ENCODE data around the gene CELA3B.
"Not testable (repeated sequence)": the region's sequence is repeated elsewhere in the genome, so short reads cannot be mapped to it uniquely, and the experiment has no call there.

Gene CELA3B

GRCh38 chr1:22005261-22006149 lies 28.7 kb downstream of the CELA3B start:
- peak; percentile 38 for TF ChIP-seq CTCF (conservative IDR thresholded peaks at IDR 0.05; ENCODE audit: low read length)
- not testable (repeated sequence) for H3K4me3 ChIP-seq (ENCODE audit: low read length)
- peak; percentile 13 for DNase-seq (ENCODE audit: low read depth)

GRCh38 chr1:22006736-22007135 lies 29.9 kb downstream of the CELA3B start:
- not testable (repeated sequence) for DNase-seq (ENCODE audit: low read depth); H3K4me3 ChIP-seq (ENCODE audit: low read length)

- not testable (repeated sequence) for H3K4me3 ChIP-seq (ENCODE audit: low read length); DNase-seq (ENCODE audit: low read depth)
Observed at GRCh38 chr1:22007262-22007661, 30.4 kb downstream of the CELA3B start.

GRCh38 chr1:22009566-22009965 lies 32.7 kb downstream of the CELA3B start:
- DNase-seq (ENCODE audit: low read depth); H3K4me3 ChIP-seq (ENCODE audit: low read length): not testable (repeated sequence)

- DNase-seq (ENCODE audit: low read depth); H3K4me3 ChIP-seq (ENCODE audit: low read length): not testable (repeated sequence)
Observed at GRCh38 chr1:22012752-22013151, 35.9 kb downstream of the CELA3B start.

- H3K4me3 ChIP-seq (ENCODE audit: low read length); DNase-seq (ENCODE audit: low read depth): not testable (repeated sequence)
Observed at GRCh38 chr1:22014575-22015206, 37.9 kb downstream of the CELA3B start.

- no peak overlapping the region for H3K4me3 ChIP-seq (ENCODE audit: low read length)
- TF ChIP-seq CTCF (conservative IDR thresholded peaks at IDR 0.05; ENCODE audit: low read length) = peak; percentile 61
- DNase-seq (ENCODE audit: low read depth) = peak; percentile 90
Observed at GRCh38 chr1:22018583-22019559, 42.0 kb downstream of the CELA3B start.

GRCh38 chr1:22021061-22021460 lies 44.2 kb downstream of the CELA3B start:
- no peak overlapping the region for H3K4me3 ChIP-seq (ENCODE audit: low read length)
- no peak for DNase-seq (ENCODE audit: low read depth)
- no peak for TF ChIP-seq CTCF (conservative IDR thresholded peaks at IDR 0.05; ENCODE audit: low read length)

- H3K4me3 ChIP-seq (ENCODE audit: low read length) = peak overlapping the region; percentile 99
- no peak; the same call in 1 of the 2 replicates for TF ChIP-seq CTCF (conservative IDR thresholded peaks at IDR 0.05; ENCODE audit: low read length)
- peak; percentile 67 for DNase-seq (ENCODE audit: low read depth)
Observed at GRCh38 chr1:22024485-22025367, 47.9 kb downstream of the CELA3B start.

Measured in AG10803 (cell line).